Measurements from ENCODE around the gene TTLL11. TPM values are rescaled to one million over a fixed set of nuclear protein-coding genes. Genes with fewer than 3 reads are reported as not detected.
A peak's percentile ranks its signal among the peaks of the same experiment; 100 is the strongest.

Gene TTLL11
- total RNA-seq, 1 experiment from 2014 or later = 7.0 TPM

DNA sequence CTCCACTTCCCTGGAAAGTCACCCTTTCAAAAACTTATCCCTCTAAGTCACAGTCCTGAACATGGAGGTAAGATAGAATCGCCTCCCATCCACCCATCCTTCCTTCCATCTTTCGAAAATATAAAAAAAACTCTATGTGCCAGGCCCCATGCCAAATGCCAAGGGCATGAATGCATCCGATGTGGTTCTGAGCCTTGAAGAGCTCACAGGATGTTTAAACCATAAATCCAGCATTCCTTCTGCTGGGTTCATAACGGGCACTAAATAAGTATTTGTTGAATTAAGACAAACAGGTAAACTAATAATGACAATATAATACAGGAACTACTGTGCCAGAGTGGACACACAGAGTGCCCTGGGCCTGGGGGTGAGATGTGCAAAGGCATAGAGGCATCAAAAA is 147.3 kb downstream of the TTLL11 start:
- ChIA-PET CTCF (no interaction called here), POLR2A (ENCODE audit: unreplicated experiment) (no interaction called here)
- no peak for TF ChIP-seq EZH2phosphoT487 (IDR thresholded peaks at IDR 0.05; ENCODE audit: borderline replicate concordance, low read length)
- TF ChIP-seq, protein P1, sequence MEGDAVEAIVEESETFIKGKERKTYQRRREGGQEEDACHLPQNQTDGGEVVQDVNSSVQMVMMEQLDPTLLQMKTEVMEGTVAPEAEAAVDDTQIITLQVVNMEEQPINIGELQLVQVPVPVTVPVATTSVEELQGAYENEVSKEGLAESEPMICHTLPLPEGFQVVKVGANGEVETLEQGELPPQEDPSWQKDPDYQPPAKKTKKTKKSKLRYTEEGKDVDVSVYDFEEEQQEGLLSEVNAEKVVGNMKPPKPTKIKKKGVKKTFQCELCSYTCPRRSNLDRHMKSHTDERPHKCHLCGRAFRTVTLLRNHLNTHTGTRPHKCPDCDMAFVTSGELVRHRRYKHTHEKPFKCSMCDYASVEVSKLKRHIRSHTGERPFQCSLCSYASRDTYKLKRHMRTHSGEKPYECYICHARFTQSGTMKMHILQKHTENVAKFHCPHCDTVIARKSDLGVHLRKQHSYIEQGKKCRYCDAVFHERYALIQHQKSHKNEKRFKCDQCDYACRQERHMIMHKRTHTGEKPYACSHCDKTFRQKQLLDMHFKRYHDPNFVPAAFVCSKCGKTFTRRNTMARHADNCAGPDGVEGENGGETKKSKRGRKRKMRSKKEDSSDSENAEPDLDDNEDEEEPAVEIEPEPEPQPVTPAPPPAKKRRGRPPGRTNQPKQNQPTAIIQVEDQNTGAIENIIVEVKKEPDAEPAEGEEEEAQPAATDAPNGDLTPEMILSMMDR (conservative IDR thresholded peaks at IDR 0.05; ENCODE audit: low read depth, low read length) = no peak
- DNase-seq (peak; percentile 86), ATAC-seq (peak; percentile 74)
- Histone ChIP-seq H3K79me2 (ENCODE audit: low read length) (peaks cover 79% of the 10 kb centered on the region), H3K36me3 (ENCODE audit: low read depth, low read length) (peaks cover 17% of the 10 kb centered on the region), H3K9ac (ENCODE audit: low read length) (peak overlapping the region; percentile 43), H3K9me3 (ENCODE audit: low read length) (no peaks in the 10 kb centered on the region), H3F3A (ENCODE audit: low read length, unreplicated experiment) (no peaks in the 10 kb centered on the region), H3K4me1 (ENCODE audit: insufficient read depth, low read length) (peaks cover 58% of the 10 kb centered on the region), H3K4me2 (ENCODE audit: low read length) (peak overlapping the region; percentile 71), H2AFZ (ENCODE audit: low read length) (no peak overlapping the region), H3K4me3 (ENCODE audit: low read length) (no peak overlapping the region), H4K20me1 (ENCODE audit: low read length) (no peaks in the 10 kb centered on the region), H3K9me2 (replicated peaks; ENCODE audit: low read length) (no peaks in the 10 kb centered on the region), H3K27me3 (ENCODE audit: low read length) (no peaks in the 10 kb centered on the region), H3K27ac (ENCODE audit: low read length) (peak overlapping the region; percentile 85)
- intact Hi-C loops (cut with micrococcal nuclease) = no loop called here
- BruUV-seq (replicated peaks) = no TSS peak

DNA sequence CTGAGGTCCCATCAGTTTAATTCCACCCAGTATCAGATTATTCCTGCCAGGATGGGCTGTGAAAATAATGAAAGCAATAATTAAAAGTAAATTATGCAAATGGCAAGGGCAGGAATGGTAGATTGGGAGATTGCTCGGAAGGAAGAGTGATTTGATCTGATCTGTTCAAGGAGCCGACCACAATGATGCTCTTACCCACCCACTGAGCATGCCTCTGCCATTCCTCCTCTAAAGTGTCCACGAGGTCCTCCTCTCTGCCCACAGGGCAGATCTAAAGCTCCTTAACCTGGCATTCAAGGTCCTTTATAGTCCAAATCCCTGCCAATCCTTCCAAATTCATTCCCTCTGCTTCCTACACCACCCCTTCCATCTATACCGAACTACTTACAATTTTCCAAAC is 147.8 kb downstream of the TTLL11 start:
- intact Hi-C loops (cut with micrococcal nuclease) = no loop called here
- Histone ChIP-seq H3K9me3 (ENCODE audit: low read length) (no peaks in the 10 kb centered on the region), H2AFZ (ENCODE audit: low read length) (no peak overlapping the region; the same call in 1 of the 2 replicates), H3K4me3 (ENCODE audit: low read length) (peak overlapping the region; percentile 20; the same call in 1 of the 2 replicates), H3K9ac (ENCODE audit: low read length) (peak overlapping the region; percentile 43), H3F3A (ENCODE audit: low read length, unreplicated experiment) (no peaks in the 10 kb centered on the region), H3K4me2 (ENCODE audit: low read length) (peak overlapping the region; percentile 71), H3K4me1 (ENCODE audit: insufficient read depth, low read length) (peaks cover 57% of the 10 kb centered on the region), H3K9me2 (replicated peaks; ENCODE audit: low read length) (no peaks in the 10 kb centered on the region), H3K27ac (ENCODE audit: low read length) (peak overlapping the region; percentile 85), H3K79me2 (ENCODE audit: low read length) (peaks cover 75% of the 10 kb centered on the region), H3K27me3 (ENCODE audit: low read length) (no peaks in the 10 kb centered on the region), H3K36me3 (ENCODE audit: low read depth, low read length) (peaks cover 14% of the 10 kb centered on the region), H4K20me1 (ENCODE audit: low read length) (no peaks in the 10 kb centered on the region)
- ATAC-seq = no peak
- TF ChIP-seq EZH2phosphoT487 (IDR thresholded peaks at IDR 0.05; ENCODE audit: borderline replicate concordance, low read length) (no peak), EZH2 (IDR thresholded peaks at IDR 0.05; ENCODE audit: low read length, unreplicated experiment) (no peak)
- TF ChIP-seq, protein P1 (conservative IDR thresholded peaks at IDR 0.05; ENCODE audit: low read depth, low read length) = no peak
- DNase-seq = peak; percentile 31
- POLR2A ChIA-PET (ENCODE audit: unreplicated experiment) = no interaction called here
- CTCF ChIA-PET = no interaction called here
- BruUV-seq (replicated peaks) = no TSS peak

- ATAC-seq (peak; percentile 12; the same call in 1 of the 2 replicates), DNase-seq (peak; percentile 89)
- CTCF ChIA-PET = no interaction called here
- no peaks in the 10 kb centered on the region for H4K20me1 ChIP-seq (ENCODE audit: low read length)
- no TSS peak for BruUV-seq (replicated peaks)
- H3F3A ChIP-seq (ENCODE audit: low read length, unreplicated experiment) = no peaks in the 10 kb centered on the region
- H3K9me3 ChIP-seq (ENCODE audit: low read length) = no peaks in the 10 kb centered on the region
- peaks cover 70% of the 10 kb centered on the region for H3K79me2 ChIP-seq (ENCODE audit: low read length)
- peak overlapping the region; percentile 85 for H3K27ac ChIP-seq (ENCODE audit: low read length)
- H3K9me2 ChIP-seq (replicated peaks; ENCODE audit: low read length) = no peaks in the 10 kb centered on the region
- TF ChIP-seq, protein P1 (conservative IDR thresholded peaks at IDR 0.05; ENCODE audit: low read depth, low read length) = no peak
- TF ChIP-seq EZH2phosphoT487 (IDR thresholded peaks at IDR 0.05; ENCODE audit: borderline replicate concordance, low read length) (no peak), EZH2 (IDR thresholded peaks at IDR 0.05; ENCODE audit: low read length, unreplicated experiment) (no peak)
- H2AFZ ChIP-seq (ENCODE audit: low read length) = no peak overlapping the region
- intact Hi-C loops (cut with micrococcal nuclease) = no loop called here
- H3K4me1 ChIP-seq (ENCODE audit: insufficient read depth, low read length) = peaks cover 52% of the 10 kb centered on the region
- H3K4me3 ChIP-seq (ENCODE audit: low read length) = peak overlapping the region; percentile 20; the same call in 1 of the 2 replicates
- POLR2A ChIA-PET (ENCODE audit: unreplicated experiment) = no interaction called here
- H3K4me2 ChIP-seq (ENCODE audit: low read length) = peak overlapping the region; percentile 71
- H3K27me3 ChIP-seq (ENCODE audit: low read length) = no peaks in the 10 kb centered on the region
- peaks cover 13% of the 10 kb centered on the region for H3K36me3 ChIP-seq (ENCODE audit: low read depth, low read length)
- peak overlapping the region; percentile 43 for H3K9ac ChIP-seq (ENCODE audit: low read length)
These were observed 148.4 kb downstream of the TTLL11 start for GRCh38 chr9:121944711-121945191.
